ENCODE data around the gene GPR179. TPM values are rescaled to one million over a fixed set of nuclear protein-coding genes. Genes with fewer than 3 reads are reported as not detected.
"Not testable (repeated sequence)": the region's sequence is repeated elsewhere in the genome, so short reads cannot be mapped to it uniquely, and the experiment has no call there.

The GPR179 gene
- total RNA-seq, 1 experiment from 2014 or later = not detected

DNA sequence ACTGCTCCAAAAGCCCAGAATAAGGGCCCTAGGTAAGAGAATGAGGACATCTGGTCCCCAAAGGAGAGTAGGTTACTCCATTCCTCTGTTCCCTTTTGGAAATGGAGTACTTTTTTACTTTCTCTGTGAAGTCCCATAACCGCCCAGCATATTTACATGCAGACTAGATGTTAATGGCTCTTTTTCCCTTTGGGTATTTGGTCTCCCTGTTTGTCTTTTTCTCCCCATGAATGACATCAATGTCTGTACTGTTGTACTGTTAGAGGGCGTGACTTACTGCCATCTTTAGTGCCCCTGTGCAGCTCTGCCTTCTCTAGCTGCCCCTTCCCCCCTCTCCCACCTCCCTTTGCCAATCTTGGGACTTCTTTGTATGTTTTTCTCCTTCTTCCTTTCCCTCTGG is 19.0 kb downstream of the GPR179 start:
- no peak for DNase-seq (ENCODE audit: low read depth)

DNA sequence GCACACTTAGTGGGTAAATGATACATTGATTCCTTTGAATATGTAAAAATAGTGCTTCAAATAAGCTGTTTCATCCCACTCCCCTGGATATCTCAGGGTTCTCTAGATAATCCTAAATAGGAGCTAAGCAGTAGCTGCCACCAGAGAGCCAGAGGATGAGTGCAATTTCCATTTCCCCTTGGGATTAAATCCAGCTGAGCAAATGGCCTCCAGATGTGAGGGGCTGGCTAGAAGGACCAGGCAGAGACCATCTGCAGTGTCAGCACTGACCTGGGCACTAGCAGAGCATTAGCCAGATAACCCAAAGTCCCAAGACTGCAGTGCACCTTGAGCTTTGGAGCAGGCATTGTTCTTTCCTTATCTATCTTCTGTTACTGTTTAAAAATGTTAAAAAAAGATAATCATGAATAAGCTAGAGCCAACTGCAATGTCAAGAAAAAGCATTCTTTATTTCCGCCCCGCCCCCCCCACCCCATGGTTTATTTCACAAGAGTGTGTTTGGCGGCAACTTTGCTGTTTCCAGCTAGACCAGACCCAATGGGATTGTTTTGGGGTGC is 19.5 kb downstream of the GPR179 start:
- DNase-seq (ENCODE audit: low read depth) = no peak

- DNase-seq (ENCODE audit: low read depth) = no peak
These were observed 20.9 kb downstream of the GPR179 start for GRCh38 chr17:38322897-38323296.

GRCh38 chr17:38322156-38322779 is 21.5 kb downstream of the GPR179 start:
- peak; percentile 31 for DNase-seq (ENCODE audit: low read depth)

- DNase-seq (ENCODE audit: low read depth) = no peak
These were observed 23.3 kb downstream of the GPR179 start for GRCh38 chr17:38320482-38320881.

DNA sequence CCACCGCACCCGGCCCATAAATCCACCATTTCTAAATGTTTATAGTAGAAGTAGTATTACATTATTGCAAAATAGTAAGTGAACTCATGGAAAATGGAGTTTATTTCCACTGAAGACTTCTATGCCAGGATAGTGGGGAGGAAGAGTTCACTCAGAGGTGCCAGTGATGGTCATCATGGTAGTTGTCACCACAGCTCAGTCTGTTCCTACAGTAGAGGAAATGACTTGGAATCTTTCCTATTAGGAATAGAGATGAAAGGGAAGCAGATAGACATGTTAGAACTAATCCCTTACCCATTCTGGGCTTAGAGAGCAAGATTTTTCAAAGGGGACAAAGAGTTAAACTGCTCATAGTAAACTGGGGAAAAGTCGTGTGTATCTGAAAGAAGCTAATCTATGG is 26.7 kb downstream of the GPR179 start:
- DNase-seq (ENCODE audit: low read depth) = no peak

- no peak for DNase-seq (ENCODE audit: low read depth)
These were observed 28.3 kb downstream of the GPR179 start for GRCh38 chr17:38315497-38315896.

GRCh38 chr17:38296834-38297517 is 46.8 kb downstream of the GPR179 start, which contains the start of gene MRPL45:
Gene MRPL45, plus strand, starts transcription at chr17:38297168. Its CDS starts 16 bp downstream, at chr17:38297184.
- DNase-seq (ENCODE audit: low read depth) = peak; percentile 93

DNA sequence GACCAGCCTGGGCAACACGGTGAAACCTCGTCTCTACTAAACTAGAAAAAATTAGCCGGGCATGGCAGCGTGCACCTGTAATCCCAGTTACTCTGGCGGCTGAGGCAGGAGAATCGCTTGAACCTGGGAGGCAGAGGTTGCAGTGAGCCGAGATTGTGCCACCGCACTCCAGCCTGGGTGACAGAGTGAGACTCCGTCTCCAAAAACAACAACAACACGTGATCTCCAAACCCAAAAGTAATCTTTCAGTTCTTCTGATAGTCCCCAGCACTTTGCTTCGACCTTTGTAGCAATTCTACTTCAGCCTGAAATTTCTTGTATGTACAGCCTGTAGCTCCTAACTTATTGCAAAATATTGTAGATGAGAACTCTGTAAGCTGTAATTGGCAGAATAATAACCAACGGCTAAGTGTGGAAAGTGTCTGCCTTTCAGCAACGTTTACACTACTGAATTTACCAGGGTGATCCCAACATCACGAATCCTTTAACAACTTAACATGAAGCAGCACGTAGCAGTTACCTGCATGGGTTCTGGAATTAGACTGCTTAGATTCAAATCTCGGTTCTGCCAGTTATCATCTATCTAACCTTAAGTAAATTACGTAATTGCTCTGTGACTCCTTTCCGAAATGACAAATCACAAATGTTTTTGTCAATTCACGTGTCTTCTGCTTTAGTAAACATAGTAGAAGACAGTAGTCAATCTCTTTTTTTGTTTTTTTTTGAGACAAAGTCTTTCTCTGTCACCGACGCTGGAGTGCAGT is 48.0 kb downstream of the GPR179 start:
- DNase-seq (ENCODE audit: low read depth) = not testable (repeated sequence)

GRCh38 chr17:38289760-38290159 is 54.0 kb downstream of the GPR179 start:
- not testable (repeated sequence) for DNase-seq (ENCODE audit: low read depth)

DNA sequence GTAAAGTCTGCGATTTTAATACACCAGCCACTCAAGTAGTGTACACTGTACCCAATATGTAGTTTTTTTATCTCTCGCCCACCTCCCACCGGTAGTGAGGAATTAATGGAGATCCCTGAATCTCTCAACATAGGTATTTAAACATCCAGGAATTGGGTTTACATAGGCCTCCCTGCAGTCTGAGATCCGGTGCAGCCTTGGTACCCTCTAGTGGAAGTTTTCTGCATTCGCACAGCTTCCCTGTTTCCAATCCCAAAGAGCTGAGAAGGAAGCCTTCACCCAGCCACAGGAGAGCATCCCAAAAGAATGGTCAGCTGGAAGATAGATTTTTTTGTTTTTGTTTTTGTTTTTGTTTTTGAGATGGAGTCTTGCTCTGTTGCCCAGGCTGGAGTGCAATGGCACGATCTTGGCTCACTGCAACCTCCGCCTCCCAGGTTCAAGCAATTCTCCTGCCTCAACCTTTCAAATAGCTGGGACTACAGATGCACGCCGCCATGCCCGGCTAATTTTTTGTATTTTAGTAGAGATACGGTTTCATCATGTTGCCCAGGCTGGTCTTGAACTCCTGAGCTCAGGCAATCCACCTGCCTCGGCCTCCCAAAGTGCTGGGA is 55.4 kb downstream of the GPR179 start:
- DNase-seq (ENCODE audit: low read depth) = peak; percentile 34

GRCh38 chr17:38286501-38287091 is 57.2 kb downstream of the GPR179 start:
- peak; percentile 86 for DNase-seq (ENCODE audit: low read depth)

DNA sequence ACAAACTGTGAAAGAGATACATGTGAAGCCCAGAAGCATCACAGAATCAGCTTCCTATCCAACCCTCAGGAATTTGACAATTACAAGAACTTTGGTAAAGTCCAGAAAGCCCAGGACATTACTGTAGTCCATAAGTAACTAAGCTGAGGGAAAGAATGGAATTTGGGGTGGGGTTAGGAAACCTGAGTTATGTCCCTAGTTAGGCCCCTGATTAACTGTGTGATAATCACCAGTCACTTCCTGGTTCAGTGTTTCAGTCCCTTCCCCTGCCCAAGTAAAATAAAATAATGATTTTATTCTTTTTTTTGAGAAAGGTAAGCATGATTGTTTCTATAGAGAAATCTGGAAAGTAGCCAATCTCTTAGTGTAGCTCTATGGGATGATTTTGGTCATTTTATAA is 57.8 kb downstream of the GPR179 start:
- DNase-seq (ENCODE audit: low read depth) = peak; percentile 7

Other genes starting within 250 kb of the GPR179 start
- not detected in 2 replicates for gene TBC1D3E, start 216.0 kb downstream of the GPR179 start, total RNA-seq (2014; rRNA removed; shearing (Covaris generic))
- not detected in 2 replicates for gene TBC1D3, start 151.4 kb downstream of the GPR179 start, total RNA-seq (2014; rRNA removed; shearing (Covaris generic))
- 34.5 and 39.9 TPM in 2 replicates for gene MRPL45, start 46.8 kb downstream of the GPR179 start, total RNA-seq (2014; rRNA removed; shearing (Covaris generic))
- gene SOCS7, start 7.9 kb upstream of the GPR179 start, total RNA-seq (2014; rRNA removed; shearing (Covaris generic)) = 5.2 and 5.4 TPM in 2 replicates
- gene ARHGAP23, start 84.5 kb upstream of the GPR179 start, total RNA-seq (2014; rRNA removed; shearing (Covaris generic)) = 4.6 and 6.3 TPM in 2 replicates

Measured in RPMI7951 (cell line).